Raji (cell line): ENCODE data around the gene ARHGAP26.

Experiments used
- POLR2A ChIP-seq: IDR thresholded peaks from 2 replicates; pipeline ENCODE4 v1.6.1; 2011; ENCODE audit warnings: low read depth, low read length, control low read depth; ENCODE audit not compliant: insufficient read depth

Gene ARHGAP26

DNA sequence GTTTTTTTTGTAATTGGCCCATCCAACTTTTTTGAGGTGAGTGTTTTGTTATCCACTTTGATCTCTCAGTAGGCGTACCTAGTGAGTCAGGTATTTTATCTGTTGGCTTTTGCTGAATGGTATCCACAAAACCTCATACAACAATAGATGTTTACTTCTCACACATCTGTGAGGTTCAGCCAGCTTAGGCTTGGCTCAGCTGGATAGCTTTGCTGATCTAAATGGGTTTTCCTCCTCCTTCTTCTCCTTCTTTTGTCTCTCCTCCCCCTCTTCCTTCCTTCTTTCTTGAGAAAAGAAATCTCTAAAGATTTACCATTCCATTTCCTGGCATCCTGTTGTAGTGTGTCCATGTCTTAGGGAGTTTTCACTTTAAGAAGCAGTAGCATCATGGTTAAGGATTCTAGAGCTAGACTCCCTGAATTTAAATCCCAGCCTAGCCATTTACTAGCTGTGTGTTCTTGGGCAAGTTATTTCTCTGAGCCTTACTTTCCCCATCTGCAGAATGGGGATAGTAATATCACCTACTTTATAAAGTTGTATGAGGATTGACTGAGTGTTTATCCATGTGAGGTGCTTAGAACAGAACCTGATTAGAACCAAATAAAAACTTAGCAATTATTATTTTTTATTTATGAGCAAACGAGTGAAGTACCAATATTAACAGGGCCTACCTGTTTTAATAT is 126.3 kb downstream of the ARHGAP26 start:
- TF ChIP-seq POLR2A, result no peak

DNA sequence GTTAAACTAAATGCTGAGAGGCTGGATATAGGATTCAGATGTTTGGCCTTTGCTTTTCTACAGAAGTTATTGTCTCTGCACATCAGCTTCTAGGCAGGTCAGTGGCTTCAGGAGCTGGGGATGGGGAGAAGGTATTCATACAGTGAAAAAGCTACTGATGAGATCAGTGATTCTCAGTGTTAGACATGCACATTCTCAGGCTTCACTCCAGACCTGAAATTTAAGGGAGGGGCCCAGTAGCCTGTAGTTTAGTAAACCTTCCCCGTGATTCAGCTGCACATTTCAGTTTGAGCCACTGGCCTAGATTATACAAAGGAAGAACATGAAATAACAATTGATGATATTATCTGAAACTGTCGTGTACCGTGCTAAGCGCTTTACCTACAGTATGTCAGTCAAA is 127.2 kb downstream of the ARHGAP26 start:
- TF ChIP-seq POLR2A, result no peak

DNA sequence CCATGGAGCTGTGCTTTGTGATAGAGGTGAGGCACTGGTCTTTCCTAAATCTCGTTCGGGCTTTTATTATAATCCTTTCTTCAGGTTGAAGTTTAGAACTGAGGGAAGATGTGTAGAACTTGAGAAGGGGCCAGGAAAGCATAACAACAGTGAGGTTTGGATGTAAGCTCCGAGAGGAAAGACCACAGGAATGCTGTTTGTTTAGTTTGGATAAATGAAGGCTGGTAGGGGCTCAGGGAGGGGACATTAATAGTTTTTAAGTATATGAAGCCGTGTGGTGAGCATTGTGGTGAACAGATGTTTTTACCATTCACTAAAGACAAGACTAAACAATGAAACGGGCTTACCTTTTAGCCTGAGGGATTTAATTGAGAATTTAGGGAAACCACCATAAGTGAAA is 130.8 kb downstream of the ARHGAP26 start:
- TF ChIP-seq POLR2A, result no peak

DNA sequence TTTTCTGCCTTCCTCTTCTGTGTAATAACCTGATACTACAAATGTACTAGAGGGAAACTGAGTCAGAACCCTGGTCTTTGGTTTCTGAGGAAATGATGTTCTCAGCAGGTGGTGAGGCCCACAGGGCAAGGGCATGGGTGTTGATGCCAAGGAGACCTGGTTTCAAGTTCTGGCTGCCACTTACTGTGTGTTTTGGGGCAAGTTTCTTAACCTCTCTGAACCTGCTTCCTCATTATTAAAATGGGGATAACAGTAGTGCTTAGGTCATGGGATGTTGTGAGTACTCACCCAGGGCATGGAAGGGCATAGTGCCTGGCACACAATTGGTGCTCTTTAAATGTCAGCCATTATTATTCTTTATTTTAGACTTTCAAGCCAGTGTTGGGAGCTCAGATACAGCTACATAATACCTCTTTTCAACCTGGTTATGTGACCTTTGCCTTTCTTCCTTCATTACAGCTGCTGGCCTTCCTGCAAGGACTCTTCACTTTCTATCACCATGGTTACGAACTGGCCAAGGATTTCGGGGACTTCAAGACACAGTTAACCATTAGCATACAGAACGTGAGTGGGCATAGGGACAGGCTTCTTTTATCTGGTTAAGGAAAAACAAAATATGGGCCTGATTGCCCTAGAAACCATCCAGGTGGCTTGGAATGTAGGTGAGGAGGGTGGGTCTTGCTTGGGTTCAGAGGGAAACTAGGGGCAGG is 131.5 kb downstream of the ARHGAP26 start:
- no peak for TF ChIP-seq POLR2A

DNA sequence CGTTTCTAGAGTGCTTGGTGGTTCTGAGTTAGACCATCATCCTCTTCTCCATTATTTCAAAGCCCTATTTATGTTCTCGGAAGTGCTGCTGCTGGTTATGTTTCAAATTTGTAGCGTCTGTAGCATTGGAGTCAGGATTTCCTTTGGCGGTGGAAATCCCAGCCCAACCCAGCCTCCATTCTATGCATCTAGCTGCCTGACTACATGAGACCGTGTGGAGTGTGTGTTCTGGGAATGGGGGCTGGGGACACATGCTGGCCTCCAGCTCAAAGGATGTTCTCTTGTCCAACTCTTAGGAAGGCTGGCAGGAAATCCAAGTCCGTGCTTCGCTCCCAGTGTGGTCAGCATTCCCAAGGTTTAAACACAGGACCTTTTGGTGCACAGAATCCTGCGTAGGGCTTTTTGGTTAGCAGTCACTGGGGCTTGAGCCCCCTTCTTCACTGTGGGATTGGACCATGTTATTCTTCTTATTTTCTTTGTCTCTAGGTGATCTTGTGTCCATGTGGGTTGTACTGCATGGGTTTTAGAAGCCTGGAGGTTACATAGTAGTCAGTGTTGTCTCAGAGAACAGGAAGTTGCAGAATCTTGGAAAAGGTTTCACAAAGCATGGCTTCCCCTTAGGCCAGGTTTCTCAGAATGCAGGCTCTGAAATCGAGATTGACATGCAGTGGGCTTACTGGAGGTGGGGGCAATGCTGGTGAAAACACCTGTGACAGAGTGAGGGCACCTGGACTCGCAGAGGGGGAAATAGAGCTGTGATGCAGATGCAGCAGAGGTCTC is 132.2 kb downstream of the ARHGAP26 start:
- TF ChIP-seq POLR2A, result no peak

DNA sequence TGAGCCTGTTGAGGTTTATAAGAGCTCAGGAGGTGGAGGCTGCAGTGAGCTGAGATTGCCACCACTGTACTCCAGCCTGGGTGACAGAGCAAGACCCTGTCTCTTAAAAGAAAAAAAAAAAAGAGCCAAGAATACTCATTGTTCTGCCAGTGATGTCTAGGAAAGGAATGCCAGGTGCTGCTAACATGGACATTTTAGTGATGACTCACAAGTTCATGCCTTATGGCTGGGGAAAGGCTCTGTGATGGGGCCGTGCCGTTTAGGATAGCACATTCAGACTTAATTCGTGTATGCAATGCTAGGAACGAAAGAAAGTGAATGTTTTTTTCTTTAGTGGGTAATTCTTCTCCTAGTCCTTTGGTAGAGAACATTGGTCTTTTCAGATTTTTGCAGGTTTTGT is 134.2 kb downstream of the ARHGAP26 start:
- TF ChIP-seq POLR2A, result no peak

DNA sequence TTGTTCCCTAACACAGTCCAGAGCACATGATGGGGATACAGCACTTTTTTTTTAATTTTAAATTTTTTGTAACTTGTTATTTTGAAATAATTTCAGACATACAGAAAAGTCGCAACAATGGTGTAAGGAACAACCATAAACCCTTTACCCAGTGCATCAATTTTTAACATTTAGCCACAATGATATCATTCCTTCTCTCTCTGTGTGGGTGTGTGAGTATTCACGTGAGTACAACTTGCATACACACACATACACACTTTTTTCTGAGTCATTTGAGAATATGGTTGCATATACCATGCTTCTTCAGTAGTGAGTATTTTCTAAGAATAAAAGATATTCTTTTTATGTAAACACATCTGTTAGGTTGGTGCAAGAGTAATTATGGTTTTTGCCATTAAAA is 135.2 kb downstream of the ARHGAP26 start:
- TF ChIP-seq POLR2A, result no peak

DNA sequence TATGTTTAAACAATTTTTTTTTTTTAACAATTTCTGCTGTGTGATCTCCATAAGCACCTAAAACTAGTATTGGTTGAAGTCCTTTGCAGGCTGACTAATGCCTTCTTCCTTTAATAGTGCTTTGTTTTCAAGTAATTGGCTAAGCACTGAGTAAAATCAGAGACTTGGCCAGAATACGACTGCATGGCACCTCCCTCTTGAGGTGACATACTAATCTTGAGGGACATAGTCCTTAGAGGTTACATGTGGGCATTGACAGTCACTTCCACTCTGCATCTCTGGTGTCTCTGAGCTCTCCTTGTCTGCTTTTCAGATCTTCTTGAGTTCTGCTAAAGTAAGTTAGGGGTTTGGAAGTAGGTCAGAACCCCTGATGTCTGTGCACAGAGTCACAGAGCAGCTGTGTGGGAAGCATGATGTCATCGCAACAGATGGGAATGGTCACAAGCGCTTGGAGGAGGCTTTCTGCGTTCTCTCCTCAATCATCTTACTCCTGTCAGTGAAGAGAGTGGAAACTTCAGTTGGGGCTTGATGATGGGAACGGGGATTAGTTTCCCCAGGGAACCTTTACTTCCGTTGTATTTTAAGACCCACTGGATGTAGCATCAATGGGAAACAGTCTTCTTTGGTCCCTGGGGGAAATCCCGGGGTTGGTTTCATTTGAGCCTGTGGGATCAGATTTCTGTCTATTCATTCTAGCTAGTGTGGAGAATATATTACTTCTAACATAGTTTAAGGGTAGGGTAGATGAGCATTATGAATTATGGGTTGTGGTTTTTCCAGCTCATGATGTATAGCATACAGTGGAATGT is 136.9 kb downstream of the ARHGAP26 start:
- TF ChIP-seq POLR2A, result no peak

DNA sequence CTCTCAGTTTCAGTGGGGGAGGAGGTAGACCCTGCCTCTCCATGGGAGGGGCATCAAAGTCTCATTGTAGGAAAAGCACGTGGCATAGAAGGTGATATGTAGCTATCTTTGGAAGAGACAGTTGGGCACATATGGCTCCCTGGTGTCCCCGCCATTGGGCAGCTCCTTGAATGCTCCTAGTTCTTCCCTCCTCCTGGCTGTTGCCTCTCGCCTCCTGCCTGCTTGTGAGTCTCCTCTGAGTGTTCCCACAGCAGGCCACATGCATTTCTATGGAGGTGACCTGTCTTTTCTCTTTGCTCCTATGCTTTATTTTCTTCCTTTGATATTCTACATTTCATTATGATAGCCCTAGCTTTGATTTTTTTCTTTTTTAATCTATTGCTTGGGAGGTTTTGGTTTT is 138.5 kb downstream of the ARHGAP26 start:
- no peak for TF ChIP-seq POLR2A

DNA sequence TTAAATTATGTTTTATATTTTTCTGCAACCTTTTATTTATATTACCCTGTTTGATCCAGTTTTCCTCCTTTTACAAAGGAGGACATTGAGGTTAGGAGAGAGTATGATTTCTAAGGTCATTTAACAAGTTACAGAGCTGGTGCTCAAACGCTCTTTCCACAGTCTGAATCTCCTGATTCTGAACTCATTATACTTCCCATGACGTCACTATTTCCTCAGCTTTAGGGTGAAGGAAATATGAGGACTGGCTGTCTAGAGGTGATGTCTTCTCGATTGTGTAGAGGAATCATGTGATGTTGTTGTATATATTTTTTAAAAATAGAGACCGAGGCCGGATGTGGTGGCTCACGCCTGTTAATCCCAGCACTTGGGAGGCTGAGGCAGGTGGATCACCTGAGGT is 140.0 kb downstream of the ARHGAP26 start:
- TF ChIP-seq POLR2A, result no peak

DNA sequence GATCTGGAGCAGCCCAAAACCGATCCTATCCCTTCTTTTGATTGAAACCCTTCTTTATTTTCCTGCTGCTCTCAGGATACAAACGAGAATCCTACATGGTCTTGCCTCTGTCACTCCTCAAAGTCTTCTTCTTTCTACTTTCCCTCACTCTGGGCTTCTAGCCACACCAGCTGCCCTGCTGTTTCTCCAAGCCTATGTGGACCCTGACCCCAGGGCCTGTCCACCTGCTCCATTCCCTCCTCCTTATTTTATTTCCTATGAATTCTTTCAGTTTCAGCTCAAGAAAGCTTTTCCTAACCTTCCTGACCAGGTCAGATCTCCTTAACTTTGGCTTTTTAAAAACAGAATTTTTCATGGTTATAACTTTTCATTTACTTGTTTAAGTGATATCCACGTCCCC is 141.0 kb downstream of the ARHGAP26 start:
- TF ChIP-seq POLR2A, result no peak

DNA sequence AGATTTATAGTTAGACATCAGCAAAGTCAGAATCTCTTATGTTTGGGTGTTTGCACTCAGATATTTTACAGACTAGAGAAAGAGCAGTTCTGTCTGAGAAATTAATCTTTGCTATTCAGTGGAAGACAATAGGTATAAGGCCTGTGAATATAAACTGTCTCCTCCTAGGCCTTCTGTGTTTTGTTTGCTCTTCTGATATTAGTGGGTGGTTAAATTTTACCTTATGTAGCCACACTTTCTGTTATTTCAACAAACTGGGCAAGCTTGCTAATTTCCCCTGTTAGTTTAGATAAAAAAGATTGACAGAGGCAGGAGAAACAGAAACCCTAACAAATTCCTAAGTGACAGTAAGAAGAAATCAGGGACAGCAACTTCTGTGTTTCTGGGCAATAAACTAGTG is 141.6 kb downstream of the ARHGAP26 start:
- TF ChIP-seq POLR2A, result no peak

DNA sequence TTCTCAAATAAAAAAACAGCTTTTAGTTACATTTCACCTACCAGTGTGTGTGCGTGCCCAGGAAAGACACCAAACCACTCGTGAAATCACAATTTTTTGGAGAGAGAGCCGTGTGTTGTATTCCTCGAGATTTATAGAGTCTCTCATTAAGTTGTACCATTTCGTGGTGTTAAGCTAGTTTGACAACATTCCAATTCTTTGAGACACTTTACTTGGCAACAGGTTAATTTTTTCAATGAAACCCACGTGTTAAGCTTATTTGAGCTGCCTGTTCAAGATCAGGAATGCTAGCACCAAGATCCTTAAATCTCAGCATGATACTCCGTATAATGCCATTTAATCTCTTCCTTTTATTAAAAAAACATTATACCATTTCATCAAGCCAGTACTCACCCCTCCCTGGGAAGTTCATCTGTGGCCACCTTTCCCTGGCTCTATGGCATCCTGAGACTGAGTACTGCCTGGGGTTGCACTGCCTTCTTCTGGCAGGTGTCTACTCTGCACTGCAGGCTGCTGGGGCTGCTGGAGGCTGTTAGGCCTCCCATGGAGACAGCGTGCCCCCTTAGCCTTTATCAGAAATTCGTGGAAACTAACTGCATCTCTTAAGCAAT is 143.7 kb downstream of the ARHGAP26 start:
- no peak for TF ChIP-seq POLR2A

DNA sequence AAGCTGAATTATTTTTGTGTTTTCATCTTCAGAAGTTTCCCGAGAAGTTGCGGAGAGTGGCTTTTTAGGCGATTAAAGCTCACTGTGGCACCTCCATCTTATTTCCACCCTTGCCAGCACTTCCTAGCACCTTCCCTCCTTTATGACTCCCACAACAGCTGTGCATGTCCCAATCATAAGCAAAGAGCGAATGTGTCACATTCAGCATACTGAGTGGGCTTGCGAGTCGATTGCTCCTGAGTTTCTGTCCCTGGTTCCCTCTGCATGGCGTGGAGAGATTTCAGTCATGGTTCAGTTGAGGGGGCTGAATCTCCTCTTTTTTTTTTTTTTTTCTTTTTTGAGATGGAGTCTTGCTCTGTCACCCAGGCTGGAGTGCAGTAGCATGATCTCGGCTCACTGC is 144.9 kb downstream of the ARHGAP26 start:
- TF ChIP-seq POLR2A, result no peak
